K562 (cell line): ENCODE data around the gene YARS1. TPM values are rescaled to one million over a fixed set of nuclear protein-coding genes. Genes with fewer than 3 reads are reported as not detected.

Source experiments
- ATAC-seq: fragments of 200-7000 bp; cut with Tn5 transposase; 3 replicates; pipeline ENCODE4 v1.9.1; 2020; ENCODE audit warnings: moderate library complexity
- BruUV-seq: library from RNA; stranded (reverse); fragments of 400-500 nt; replicated peaks from 2 replicates; lab custom pipeline; 2021; lab: Mats Ljungman, UMichigan
- CTCF ChIA-PET: fragments of 300-600 bp; formaldehyde crosslinking; extraction: SDS; loops from one replicate; lab custom pipeline; 2021; ENCODE audit warnings: low intra/inter-chr PET ratio; lab: Yijun Ruan, JAX
- POLR2A ChIA-PET: fragments of 300-600, 350-650 bp; sonication (Branson Sonifier 250); formaldehyde crosslinking; extraction: SDS; loops from one replicate; lab custom pipeline; 2021; ENCODE audit warnings: antibody characterized with exemption, inconsistent platforms; lab: Yijun Ruan, JAX
- DNase-seq, 4 experiments: peaks; one replicate each; pipeline versions ENCODE4 v3.0.0 to v3.0.0-alpha.2; 2011 to 2018; ENCODE audit warnings: low spot score in 3 of 4, mixed read lengths in 3 of 4; ENCODE audit errors: extremely low read depth in 1 of 4
- FAIRE-seq: peaks from 2 replicates; lab custom pipeline; 2011; peaks lifted over from hg19 to GRCh38; lab: Jason Lieb, UNC
- H2AFZ ChIP-seq: 2 replicates; pipeline ENCODE4 v1.6.0; 2011; ENCODE audit warnings: low read depth, low read length, control low read depth, inconsistent platforms
- H3K27ac ChIP-seq: fragments of 200-600 bp; 3 replicates; pipeline ENCODE4 v1.8.0; 2011; ENCODE audit warnings: low read depth, mild to moderate bottlenecking, control low read depth, inconsistent platforms, low read length, moderate library complexity, mixed read lengths; ENCODE audit errors: extremely low read depth
- H3K27me3 ChIP-seq, 2 experiments: fragments of 300-600 bp in 1 of 2; 2 replicates in 1 of 2; 3 replicates in 1 of 2; pipeline versions ENCODE4 v1.6.0 to v1.8.0; 2011; ENCODE audit warnings: inconsistent platforms in 2 of 2, low read length in 2 of 2, mild to moderate bottlenecking in 1 of 2, mixed read lengths in 1 of 2, moderate library complexity in 1 of 2; ENCODE audit not compliant: control insufficient read depth in 2 of 2, insufficient read depth in 2 of 2
- H3K36me3 ChIP-seq: fragments of 300-600 bp; 3 replicates; pipeline ENCODE4 v1.8.0; 2011; ENCODE audit warnings: mild to moderate bottlenecking, low read length, inconsistent platforms; ENCODE audit not compliant: control insufficient read depth, insufficient read depth
- H3K4me1 ChIP-seq, 2 experiments: fragments of 200-600 bp in 1 of 2; replicated peaks in 1 of 2; 2 replicates in 1 of 2; 3 replicates in 1 of 2; pipeline versions ENCODE4 v1.5.1 to v1.8.0; 2011; ENCODE audit warnings: inconsistent platforms in 2 of 2, low read length in 2 of 2, mild to moderate bottlenecking in 1 of 2, mixed read lengths in 1 of 2, moderate library complexity in 1 of 2; ENCODE audit not compliant: control insufficient read depth in 2 of 2, insufficient read depth in 2 of 2
- H3K4me2 ChIP-seq: 2 replicates; pipeline ENCODE4 v1.6.1; 2011; ENCODE audit warnings: low read length, control low read depth, inconsistent platforms, mixed read lengths; ENCODE audit not compliant: insufficient read depth
- H3K4me3 ChIP-seq: fragments of 200-600 bp; sonication (generic), shearing (Covaris generic); 2 replicates; pipeline ENCODE4 v1.5.1; 2016; ENCODE audit warnings: control low read depth, inconsistent platforms
- H3K79me2 ChIP-seq: fragments of 200-600 bp; 3 replicates; pipeline ENCODE4 v1.8.0; 2011; ENCODE audit warnings: low read length, inconsistent platforms; ENCODE audit not compliant: control insufficient read depth, insufficient read depth
- H3K9ac ChIP-seq, 2 experiments: 2 replicates each; pipeline versions ENCODE4 v1.6.0 to v1.6.1; 2011; ENCODE audit warnings: low read depth in 2 of 2, low read length in 2 of 2, control low read depth in 1 of 2, inconsistent platforms in 1 of 2, mild to moderate bottlenecking in 1 of 2, mixed read lengths in 1 of 2; ENCODE audit not compliant: insufficient read depth in 1 of 2
- H3K9me1 ChIP-seq: one replicate; pipeline ENCODE4 v1.6.0; 2011; ENCODE audit warnings: inconsistent platforms, mild to moderate bottlenecking, low read length, moderate library complexity; ENCODE audit not compliant: control insufficient read depth, insufficient read depth
- H3K9me3 ChIP-seq: replicated peaks from 2 replicates; pipeline ENCODE4 v1.5.1; 2011; ENCODE audit warnings: low read depth, low read length, inconsistent platforms; ENCODE audit not compliant: control insufficient read depth, insufficient read depth
- H4K20me1 ChIP-seq: replicated peaks from 2 replicates; pipeline ENCODE4 v1.6.1; 2011; ENCODE audit warnings: low read length, inconsistent platforms, mixed read lengths; ENCODE audit not compliant: control insufficient read depth, insufficient read depth
- CAMTA2 ChIP-seq: fragments of 250-450 bp; sonication (Bioruptor Pico); conservative IDR thresholded peaks from 2 replicates; pipeline ENCODE4 v1.5.1; 2022
- E2F4 ChIP-seq: sonication (generic); formaldehyde crosslinking; IDR thresholded peaks from 2 replicates; pipeline ENCODE4 v1.8.0; 2022; ENCODE audit warnings: mild to moderate bottlenecking, low read depth, missing genetic modification reagents
- ELF2 ChIP-seq: fragments of 250-450 bp; sonication (Bioruptor Pico); IDR thresholded peaks from 2 replicates; pipeline ENCODE4 v1.5.0; 2021; ENCODE audit warnings: mild to moderate bottlenecking
- FOXO4 ChIP-seq: fragments of 450-650 bp; formaldehyde crosslinking; IDR thresholded peaks from 2 replicates; pipeline ENCODE4 v1.4.0; 2020; ENCODE audit warnings: mild to moderate bottlenecking, moderate library complexity
- SP2 ChIP-seq: IDR thresholded peaks from 2 replicates; pipeline ENCODE4 v1.6.1; 2011; ENCODE audit warnings: mild to moderate bottlenecking, low read depth, low read length, moderate library complexity; ENCODE audit not compliant: poor library complexity, severe bottlenecking; ENCODE audit errors: extremely low read depth
- THAP12 ChIP-seq: fragments of 250-450 bp; sonication (Bioruptor Pico); IDR thresholded peaks from 2 replicates; pipeline ENCODE4 v1.9.0; 2021; ENCODE audit warnings: mild to moderate bottlenecking, inconsistent platforms
- WGBS: fragments of 100-300 bp; shearing (Covaris generic); methylation state at CpG from one replicate; pipeline ENCODE4 v1.1.6; 2016; ENCODE audit warnings: low coverage, mixed read lengths; ENCODE audit not compliant: insufficient coverage; ENCODE audit errors: missing lambda C conversion rate; 5-methylcytosine and 5-hydroxymethylcytosine counted together
- in situ Hi-C: fragments of 300-500 bp; cut with MboI; formaldehyde crosslinking; loops from 4 replicates; pipeline ENCODE4 v1.15.0; 2018; ENCODE audit warnings: inconsistent platforms, mixed read lengths
- intact Hi-C: fragments of 100-400 bp; cut with micrococcal nuclease; formaldehyde crosslinking; loops from 2 replicates; pipeline ENCODE4 v1.14.2; 2022
- polyA plus RNA-seq, 8 experiments: library from polyadenylated mRNA; depleted of rRNA in 4 of 8; stranded (reverse) in 5 of 8; unstranded in 3 of 8; fragments of >200 nt; fragmentation: Nextera tagmentation in 2 of 8; fragmentation: Illumina TruSeq in 1 of 8; extraction: Ambion mirVana in 2 of 8; extraction: Trizol in 1 of 8; gene quantifications; 2 replicates each; pipeline versions ENCODE4 v1.2.1 to v1.2.3, GENCODE V29; 2011 to 2014; ENCODE audit warnings: inconsistent platforms in 1 of 8, missing spikeins in 1 of 8
- total RNA-seq, 7 experiments: library from RNA; depleted of rRNA in 6 of 7; stranded (reverse); fragments of >200 nt in 6 of 7; fragmentation: Illumina TruSeq in 2 of 7; extraction: Trizol in 2 of 7; gene quantifications; 2 replicates each; pipeline versions ENCODE4 v1.2.1 to v1.2.3, GENCODE V29; 2011 to 2021; ENCODE audit warnings: low replicate concordance in 1 of 7

The YARS1 gene
- total and polyA plus RNA-seq, 9 of the 15 experiments (the other 6 are each of a cell fraction or from before 2014, with no cell fraction given) = 66.2 to 336 (median 201) TPM

- Histone ChIP-seq H3K27me3 (peaks cover 0 to 6% of the 10 kb centered on the region in 2 experiments; a peak in 1 of 5 replicates), H3K79me2 (no peaks in the 10 kb centered on the region), H3K9ac (no peak overlapping the region), H2AFZ (no peak overlapping the region), H4K20me1 (no peaks in the 10 kb centered on the region; the same call in 1 of the 2 replicates), H3K9me1 (no peaks in the 10 kb centered on the region), H3K4me3 (no peak overlapping the region), H3K36me3 (peaks cover 24% of the 10 kb centered on the region; the same call in 2 of the 3 replicates), H3K9me3 (no peaks in the 10 kb centered on the region), H3K4me2 (no peak overlapping the region), H3K27ac (no peak overlapping the region), H3K4me1 (peaks cover 0 to 13% of the 10 kb centered on the region in 2 experiments; a peak in 2 of 5 replicates)
- DNase-seq (no peak), FAIRE-seq (no peak), ATAC-seq (no peak)
- CTCF ChIA-PET = no interaction called here
- POLR2A ChIA-PET = interaction anchor here (1.0 to 2.3 kb wide), 3 partner anchors 8 to 13 kb away, joined by 4 to 7 read pairs (median 6); no protein-coding TSS in a partner anchor
- in situ Hi-C loops (no loop called here), intact Hi-C loops (no loop called here)
- 44% methylated on average over 3 of the region's 3 CpGs for WGBS
- BruUV-seq = no TSS peak
- TF ChIP-seq THAP12 (no peak), CAMTA2 (CRISPR knock-in tag) (no peak), FOXO4 (no peak), E2F4 (CRISPR knock-in tag) (no peak), ELF2 (CRISPR knock-in tag) (no peak), SP2 (no peak)
These were observed 48.7 kb upstream of the YARS1 start for GRCh38 chr1:32865639-32866405.
